Esophagus squamous epithelium (tissue), 5 donors: Measurements from ENCODE around the gene PNMA6F. TPM values are rescaled to one million over a fixed set of nuclear protein-coding genes. Genes with fewer than 3 reads are reported as not detected.

Experiments
- DNase-seq: peaks from one replicate; lab custom pipeline; 2025; lab: John Stamatoyannopoulos, UW
- H3K27ac ChIP-seq, 4 donors: fragments of 200-600 bp; sonication (generic); one replicate each; pipeline ENCODE4 v1.5.1; 2016 to 2019; ENCODE audit warnings: mild to moderate bottlenecking in 1 of 4
- H3K27me3 ChIP-seq, 4 donors: fragments of 200-600 bp; sonication (generic); 1 replicate in 3 of 4; 2 replicates in 1 of 4; pipeline versions ENCODE4 v1.5.1 to v1.6.0; 2017 to 2021; ENCODE audit warnings: antibody characterized with exemption in 1 of 4
- H3K36me3 ChIP-seq, 3 donors: fragments of 200-600 bp; sonication (generic); one replicate each; pipeline ENCODE4 v1.5.1; 2016 to 2019
- H3K4me1 ChIP-seq, 3 donors: fragments of 200-600 bp; sonication (generic); one replicate each; pipeline ENCODE4 v1.5.1; 2017 to 2019
- H3K4me3 ChIP-seq, 4 donors: fragments of 200-600 bp; sonication (generic); 1 replicate in 3 of 4; 2 replicates in 1 of 4; pipeline ENCODE4 v1.5.1; 2016 to 2019; ENCODE audit warnings: mild to moderate bottlenecking in 2 of 4, moderate library complexity in 1 of 4
- H3K9me3 ChIP-seq, 3 donors: fragments of 200-600 bp; sonication (generic); one replicate each; pipeline ENCODE4 v1.5.1; 2016 to 2019
- POLR2A ChIP-seq, 4 donors: fragments of 450-650 bp; IDR thresholded peaks; one replicate each; pipeline ENCODE4 v1.6.1; 2017; ENCODE audit warnings: antibody characterized with exemption in 4 of 4, mild to moderate bottlenecking in 4 of 4, moderate library complexity in 3 of 4
- WGBS, 2 donors: methylation state at CpG; one replicate each; pipeline ENCODE4 v1.1.5; 2018; 5-methylcytosine and 5-hydroxymethylcytosine counted together
- intact Hi-C: fragments of 100-400 bp; cut with DNase I; formaldehyde crosslinking; loops from one replicate; pipeline ENCODE4 v1.15.0; 2022
- total RNA-seq, 4 donors: library from RNA; depleted of rRNA; stranded (reverse); fragments of >200 nt; gene quantifications; one replicate each; pipeline ENCODE4 v1.1.0, GENCODE V29; 2016
- TF ChIP-seq, protein P1 (sequence below), 6 experiments: fragments of 450-650 bp in 4 of 6; fragments of 200-600 bp in 2 of 6; sonication (generic) in 2 of 6; IDR thresholded peaks; one replicate each; pipeline ENCODE4 v1.5.1; 2016 to 2019; ENCODE audit warnings: antibody characterized with exemption in 6 of 6, mild to moderate bottlenecking in 4 of 6, moderate library complexity in 4 of 6
- donor health status: DM: yes; HTN: yes; CAD: no.

PNMA6F gene
- total RNA-seq, 4 donors from 2014 or later = not detected

DNA sequence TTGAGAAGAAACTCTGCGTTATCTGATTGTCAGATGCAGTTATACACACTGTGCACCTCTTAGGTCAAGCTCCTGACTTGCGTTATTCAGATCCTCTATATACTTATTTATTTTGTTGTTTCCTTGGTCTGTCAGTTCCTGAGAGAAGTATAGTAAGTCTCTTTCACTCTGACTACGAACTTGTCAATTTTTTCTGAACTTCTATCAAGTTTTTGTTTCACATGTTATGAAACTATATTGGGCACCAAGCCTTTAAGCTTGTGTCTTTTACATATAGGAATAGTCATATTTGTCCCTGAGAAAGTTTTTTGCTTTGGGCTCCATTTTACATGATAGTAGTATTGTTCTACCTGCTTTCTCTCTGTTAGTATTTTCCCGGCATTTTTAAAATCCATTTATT is 44.1 kb upstream of the PNMA6F start:
- Histone ChIP-seq H3K27me3 (no peaks in the 10 kb centered on the region), H3K36me3 (no peaks in the 10 kb centered on the region), H3K4me3 (no peak overlapping the region), H3K9me3 (no peaks in the 10 kb centered on the region), H3K4me1 (no peaks in the 10 kb centered on the region), H3K27ac (no peak overlapping the region)
- TF ChIP-seq POLR2A (IDR thresholded peaks at IDR 0.05) = no peak
- TF ChIP-seq, protein P1, sequence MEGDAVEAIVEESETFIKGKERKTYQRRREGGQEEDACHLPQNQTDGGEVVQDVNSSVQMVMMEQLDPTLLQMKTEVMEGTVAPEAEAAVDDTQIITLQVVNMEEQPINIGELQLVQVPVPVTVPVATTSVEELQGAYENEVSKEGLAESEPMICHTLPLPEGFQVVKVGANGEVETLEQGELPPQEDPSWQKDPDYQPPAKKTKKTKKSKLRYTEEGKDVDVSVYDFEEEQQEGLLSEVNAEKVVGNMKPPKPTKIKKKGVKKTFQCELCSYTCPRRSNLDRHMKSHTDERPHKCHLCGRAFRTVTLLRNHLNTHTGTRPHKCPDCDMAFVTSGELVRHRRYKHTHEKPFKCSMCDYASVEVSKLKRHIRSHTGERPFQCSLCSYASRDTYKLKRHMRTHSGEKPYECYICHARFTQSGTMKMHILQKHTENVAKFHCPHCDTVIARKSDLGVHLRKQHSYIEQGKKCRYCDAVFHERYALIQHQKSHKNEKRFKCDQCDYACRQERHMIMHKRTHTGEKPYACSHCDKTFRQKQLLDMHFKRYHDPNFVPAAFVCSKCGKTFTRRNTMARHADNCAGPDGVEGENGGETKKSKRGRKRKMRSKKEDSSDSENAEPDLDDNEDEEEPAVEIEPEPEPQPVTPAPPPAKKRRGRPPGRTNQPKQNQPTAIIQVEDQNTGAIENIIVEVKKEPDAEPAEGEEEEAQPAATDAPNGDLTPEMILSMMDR (IDR thresholded peaks at IDR 0.05) = no peak
- no peak for DNase-seq
- 67 to 83% methylated on average over 4 of the region's 4 CpGs for WGBS, 2 donors
- intact Hi-C loops = no loop called here

DNA sequence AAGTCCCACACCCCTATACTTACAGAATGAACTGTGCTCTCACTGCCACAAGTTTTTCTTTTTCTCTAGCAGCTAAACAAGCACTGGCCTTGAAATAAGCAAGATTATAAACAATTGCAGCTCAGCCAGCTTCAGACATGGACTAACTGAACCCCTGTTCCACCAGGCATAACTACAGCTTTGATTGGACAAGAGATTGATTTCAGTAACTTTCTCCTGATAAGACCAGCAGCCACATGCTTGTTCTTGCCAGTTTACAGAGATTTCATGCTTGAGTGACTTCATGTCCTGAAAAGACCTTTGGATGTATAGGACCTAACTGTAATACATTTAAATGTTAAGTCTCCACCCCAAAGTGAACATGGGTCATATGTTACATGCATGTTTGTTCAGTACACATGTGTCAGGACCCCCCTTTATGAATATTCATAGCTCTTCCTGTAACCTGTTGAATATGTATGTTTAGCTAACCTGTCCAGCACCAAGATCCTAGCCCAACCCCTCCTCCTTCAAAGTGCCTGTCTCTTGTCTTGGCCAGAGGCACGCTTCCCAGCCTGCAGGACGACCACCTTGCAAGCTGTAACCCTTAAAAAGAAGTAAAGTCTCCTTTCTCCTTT is 40.3 kb upstream of the PNMA6F start:
- H3K27ac ChIP-seq = no peak overlapping the region
- H3K4me3 ChIP-seq = no peak overlapping the region
- DNase-seq = no peak
- no peaks in the 10 kb centered on the region for H3K36me3 ChIP-seq
- H3K4me1 ChIP-seq = no peaks in the 10 kb centered on the region
- H3K27me3 ChIP-seq = no peaks in the 10 kb centered on the region
- TF ChIP-seq POLR2A (IDR thresholded peaks at IDR 0.05) = no peak
- TF ChIP-seq, protein P1 (IDR thresholded peaks at IDR 0.05) = no peak
- WGBS, 2 donors = 0 to 20% methylated on average over 2 of the region's 2 CpGs
- intact Hi-C loops = no loop called here
- H3K9me3 ChIP-seq = no peaks in the 10 kb centered on the region

DNA sequence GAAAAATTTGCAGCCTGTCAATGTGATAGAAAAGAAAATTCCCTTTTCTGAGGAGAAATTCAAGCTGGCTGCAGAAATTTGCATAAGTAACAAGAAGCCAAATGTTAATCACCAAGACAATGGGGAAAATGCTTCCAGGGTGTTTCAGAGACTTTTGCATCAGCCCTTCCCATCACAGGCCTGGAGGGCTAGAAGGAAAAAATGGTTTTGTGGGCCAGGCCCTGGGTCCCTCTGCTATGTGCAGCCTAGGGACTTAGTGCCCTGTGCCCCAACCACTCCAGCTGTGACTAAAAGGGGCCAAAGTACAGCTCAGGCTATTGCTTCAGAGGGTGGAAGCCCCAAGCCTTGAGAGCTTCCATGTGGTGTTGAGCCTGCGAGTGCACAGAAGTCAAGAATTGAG is 36.3 kb upstream of the PNMA6F start:
- H3K36me3 ChIP-seq = no peaks in the 10 kb centered on the region
- DNase-seq = no peak
- no peaks in the 10 kb centered on the region for H3K27me3 ChIP-seq
- no peak overlapping the region for H3K27ac ChIP-seq
- whole genome bisulfite sequencing, 2 donors = no CpG with 5 or more reads among the region's 1 CpG
- H3K9me3 ChIP-seq = peaks cover 0 to 8% (median 0%) of the 10 kb centered on the region in 3 donors
- H3K4me3 ChIP-seq = no peak overlapping the region
- no peaks in the 10 kb centered on the region for H3K4me1 ChIP-seq
- intact Hi-C loops = no loop called here
- no peak for TF ChIP-seq POLR2A (IDR thresholded peaks at IDR 0.05)
- TF ChIP-seq, protein P1 (IDR thresholded peaks at IDR 0.05) = no peak

DNA sequence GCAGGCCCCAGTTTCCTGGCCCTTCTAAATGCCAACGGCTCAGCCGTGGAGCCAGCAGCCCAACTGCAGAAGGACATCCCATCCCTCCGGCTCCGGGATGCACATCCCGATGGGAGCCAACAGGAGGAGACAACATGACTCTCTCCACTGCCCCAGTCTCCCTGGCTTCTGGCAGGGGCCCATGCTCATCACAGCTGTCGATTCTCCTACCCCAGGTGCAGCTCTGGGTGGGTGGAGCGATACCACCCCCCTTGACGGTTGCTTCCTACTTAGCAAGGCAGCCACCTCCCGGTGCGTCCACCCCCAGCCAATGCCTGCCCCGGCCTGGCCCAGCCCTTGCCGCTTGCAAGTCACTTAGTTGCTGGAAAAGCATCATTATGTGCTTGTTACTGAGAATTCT is 31.8 kb upstream of the PNMA6F start:
- WGBS, 2 donors = 73 to 80% methylated on average over 1 to 7 of the region's 12 CpGs
- H3K36me3 ChIP-seq = peaks cover 0 to 20% (median 0%) of the 10 kb centered on the region in 3 donors
- peaks cover 0 to 8% (median 0%) of the 10 kb centered on the region in 3 donors for H3K9me3 ChIP-seq
- no peak overlapping the region for H3K4me3 ChIP-seq
- H3K27ac ChIP-seq = no peak overlapping the region
- no peak for DNase-seq
- no peak for TF ChIP-seq POLR2A (IDR thresholded peaks at IDR 0.05)
- TF ChIP-seq, protein P1 (IDR thresholded peaks at IDR 0.05) = no peak
- H3K27me3 ChIP-seq = no peaks in the 10 kb centered on the region
- no peaks in the 10 kb centered on the region for H3K4me1 ChIP-seq
- intact Hi-C loops = no loop called here

- intact Hi-C loops = no loop called here
Observed at GRCh38 chrX:153352858-153353257, 31.3 kb upstream of the PNMA6F start.

More at GRCh38 chrX:153352858-153353257, 31.3 kb upstream of the PNMA6F start:
- H3K9me3 ChIP-seq = peaks cover 0 to 8% (median 0%) of the 10 kb centered on the region in 3 donors
- no peaks in the 10 kb centered on the region for H3K27me3 ChIP-seq
- no peak for TF ChIP-seq POLR2A (IDR thresholded peaks at IDR 0.05)
- TF ChIP-seq, protein P1 (IDR thresholded peaks at IDR 0.05) = no peak
- peaks cover 0 to 26% (median 0%) of the 10 kb centered on the region in 3 donors for H3K36me3 ChIP-seq
- no peaks in the 10 kb centered on the region for H3K4me1 ChIP-seq
- DNase-seq = no peak
- H3K4me3 ChIP-seq = no peak overlapping the region
- WGBS, 2 donors = 80 to 92% methylated on average over 1 of the region's 3 CpGs
- H3K27ac ChIP-seq = no peak overlapping the region
